ES-I3 (cell line): Measurements from ENCODE around the gene DEPDC5.
"Not testable (repeated sequence)": the region's sequence is repeated elsewhere in the genome, so short reads cannot be mapped to it uniquely, and the experiment has no call there.

ENCODE experiments used
- H3K36me3 ChIP-seq: 2 replicates; pipeline ENCODE4 v1.6.1; 2013; ENCODE audit warnings: mild to moderate bottlenecking, low read length, control low read depth, moderate library complexity; ENCODE audit not compliant: insufficient read depth
- H3K4me1 ChIP-seq: 2 replicates; pipeline ENCODE4 v1.6.1; 2013; ENCODE audit warnings: mild to moderate bottlenecking, control low read depth, low read length; ENCODE audit not compliant: insufficient read depth
- H3K9ac ChIP-seq: 2 replicates; pipeline ENCODE4 v1.6.1; 2013; ENCODE audit warnings: low read depth, mild to moderate bottlenecking, low read length, moderate library complexity
- H3K9me3 ChIP-seq: 2 replicates; pipeline ENCODE4 v1.6.1; 2013; ENCODE audit warnings: mild to moderate bottlenecking, low read length, moderate library complexity; ENCODE audit not compliant: control insufficient read depth, insufficient read depth

The DEPDC5 gene

DNA sequence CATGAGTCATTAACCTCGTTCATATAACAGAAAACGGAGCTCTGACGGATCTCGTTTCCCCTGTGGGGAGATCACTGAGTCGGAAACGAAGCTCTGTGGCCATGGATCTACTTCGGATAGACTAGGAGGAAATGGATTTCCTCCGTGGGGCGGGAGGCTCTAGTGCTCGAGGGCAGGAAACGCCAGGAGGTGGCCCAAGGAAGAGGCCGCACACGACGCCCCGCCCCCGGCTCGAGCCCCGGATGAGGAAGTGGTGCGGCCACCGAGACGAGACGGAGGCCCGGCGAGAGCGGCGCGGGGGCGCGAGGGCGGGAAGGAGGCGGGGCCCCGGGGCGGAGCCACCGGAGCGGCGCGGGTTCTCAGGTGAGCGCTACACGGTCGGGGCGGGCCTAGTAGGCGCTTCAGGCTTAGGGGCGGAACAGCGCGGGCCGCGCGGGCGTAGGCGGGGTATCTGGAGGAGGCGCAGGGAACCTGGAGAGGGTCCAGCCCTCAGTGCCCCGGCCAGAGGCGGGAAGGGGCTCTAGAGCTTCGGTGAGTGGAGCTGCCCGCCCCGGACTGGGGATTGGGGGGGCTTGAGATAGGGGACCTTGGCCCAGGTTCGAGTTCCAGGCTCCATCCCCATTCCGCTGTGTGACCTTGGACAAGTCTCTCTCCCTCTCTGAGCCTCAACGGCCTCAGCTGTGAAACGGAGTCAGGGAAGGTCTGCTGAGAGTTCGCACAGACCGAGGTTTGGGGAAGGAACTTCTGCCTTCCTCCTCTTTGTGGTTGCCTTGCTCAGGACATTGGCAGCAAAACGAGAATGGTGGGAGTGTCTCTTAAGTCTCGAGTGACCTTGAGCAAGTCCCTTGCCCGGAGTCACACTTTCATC is at the start of gene DEPDC5:
Gene DEPDC5, plus strand, starts transcription at position 386 of the 868 bp plus-strand sequence. CDS start 903 bp downstream, outside the sequence.
- Histone ChIP-seq H3K9me3 (no peaks in the 10 kb centered on the region), H3K4me1 (peaks cover 21% of the 10 kb centered on the region)

GRCh38 chr22:31707519-31707918 is 46.3 kb upstream of the DEPDC5 start:
- Histone ChIP-seq H3K9ac (no peak overlapping the region), H3K4me1 (no peaks in the 10 kb centered on the region), H3K36me3 (peaks cover 6% of the 10 kb centered on the region), H3K9me3 (no peaks in the 10 kb centered on the region)

More for the DNA sequence above, at the start of gene DEPDC5:
- Histone ChIP-seq H3K9ac (peak within 1 kb of the TSS; percentile 92), H3K36me3 (no peaks in the 10 kb centered on the region)

GRCh38 chr22:31711226-31711625 is 42.6 kb upstream of the DEPDC5 start:
- not testable (repeated sequence) for H3K9me3 ChIP-seq, H3K4me1 ChIP-seq, H3K9ac ChIP-seq
- H3K36me3 ChIP-seq: peaks cover 26% of the 10 kb centered on the region

DNA sequence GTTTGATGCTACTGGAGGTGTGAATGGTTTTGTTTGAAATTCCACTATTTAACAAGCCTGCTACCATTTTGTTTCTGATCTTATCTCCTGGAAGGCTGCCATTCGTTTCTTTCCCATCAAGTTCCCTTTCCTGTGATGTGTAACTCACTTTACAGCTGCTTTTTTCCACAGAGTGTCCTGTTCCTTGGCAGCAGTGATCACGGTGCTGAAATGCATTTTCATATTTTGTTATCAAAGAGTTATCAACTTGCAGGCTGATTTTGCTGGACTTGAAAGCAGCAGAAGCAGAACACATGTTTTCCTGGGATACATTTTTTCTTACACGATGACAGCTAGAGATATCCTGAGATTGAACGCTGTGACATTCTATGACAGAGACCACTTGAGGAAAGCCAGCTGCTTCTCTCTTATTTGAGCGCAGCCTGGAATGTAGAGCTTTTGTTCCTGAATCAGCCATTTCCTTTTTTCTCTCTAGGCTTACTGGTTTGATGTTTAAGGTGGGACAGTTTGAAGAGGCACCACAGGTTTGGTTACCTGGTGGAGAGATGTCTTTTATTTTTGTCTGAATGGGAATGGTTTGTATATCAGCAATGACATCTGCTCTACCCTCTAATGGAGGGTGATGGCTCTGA is 38.6 kb upstream of the DEPDC5 start:
- Histone ChIP-seq H3K36me3 (peaks cover 37% of the 10 kb centered on the region), H3K9ac (no peak overlapping the region), H3K4me1 (no peaks in the 10 kb centered on the region), H3K9me3 (no peaks in the 10 kb centered on the region)

DNA sequence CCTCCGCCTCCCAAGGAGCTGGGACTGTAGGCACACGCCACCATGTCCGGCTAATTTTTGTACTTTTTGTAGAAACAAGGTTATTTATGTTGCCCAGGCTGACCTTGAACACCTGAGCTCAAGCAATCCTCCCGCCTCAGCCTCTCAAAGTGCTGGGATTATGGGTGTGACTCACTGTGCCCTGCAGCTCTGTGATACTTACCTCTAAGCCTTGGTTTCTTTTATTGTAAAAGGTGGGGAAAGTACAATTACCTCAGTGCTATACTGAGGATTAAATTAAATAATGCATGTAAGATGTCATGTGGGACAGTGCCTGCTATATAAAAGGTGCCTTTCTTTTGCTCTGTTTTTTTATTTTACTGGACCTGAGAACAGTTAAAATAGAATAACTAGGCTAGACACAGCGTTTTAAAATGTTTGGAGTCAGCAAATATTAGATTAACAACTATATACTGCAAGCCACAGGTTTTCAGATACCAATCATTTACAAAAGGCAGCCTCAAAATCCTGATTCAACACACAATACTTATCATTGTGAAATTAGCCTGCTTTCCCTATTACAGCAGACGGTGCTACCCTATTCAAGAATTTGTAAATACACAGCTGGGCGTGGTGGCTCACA is 33.9 kb upstream of the DEPDC5 start:
- H3K36me3 ChIP-seq: peaks cover 40% of the 10 kb centered on the region
- no peaks in the 10 kb centered on the region for H3K4me1 ChIP-seq
- no peak overlapping the region for H3K9ac ChIP-seq
- no peaks in the 10 kb centered on the region for H3K9me3 ChIP-seq

- H3K4me1 ChIP-seq: no peaks in the 10 kb centered on the region
- H3K9ac ChIP-seq: no peak overlapping the region
- peaks cover 24% of the 10 kb centered on the region for H3K36me3 ChIP-seq
- H3K9me3 ChIP-seq: no peaks in the 10 kb centered on the region
Observed at GRCh38 chr22:31723723-31724122, 30.1 kb upstream of the DEPDC5 start.

DNA sequence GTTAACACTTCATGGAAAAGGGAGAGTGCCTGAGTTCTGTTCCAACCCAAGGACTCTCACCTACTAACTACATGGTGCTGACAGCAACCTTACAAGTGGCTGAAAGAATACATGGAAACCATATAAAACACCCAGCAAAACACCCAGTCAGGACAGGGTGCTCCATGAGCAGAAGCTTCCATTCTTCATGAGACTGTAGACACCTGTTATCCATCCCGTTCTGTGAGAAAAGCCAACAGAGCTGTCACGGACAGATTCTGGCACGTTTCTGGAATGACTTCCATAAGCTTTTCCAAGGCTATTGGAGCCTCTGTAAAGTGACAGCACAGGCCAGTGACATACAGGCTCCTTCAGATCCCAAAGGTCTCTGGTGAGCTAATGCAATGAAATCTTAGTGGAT is 27.1 kb upstream of the DEPDC5 start:
- Histone ChIP-seq H3K9me3 (no peaks in the 10 kb centered on the region), H3K9ac (no peak overlapping the region), H3K36me3 (peaks cover 21% of the 10 kb centered on the region), H3K4me1 (no peaks in the 10 kb centered on the region)

DNA sequence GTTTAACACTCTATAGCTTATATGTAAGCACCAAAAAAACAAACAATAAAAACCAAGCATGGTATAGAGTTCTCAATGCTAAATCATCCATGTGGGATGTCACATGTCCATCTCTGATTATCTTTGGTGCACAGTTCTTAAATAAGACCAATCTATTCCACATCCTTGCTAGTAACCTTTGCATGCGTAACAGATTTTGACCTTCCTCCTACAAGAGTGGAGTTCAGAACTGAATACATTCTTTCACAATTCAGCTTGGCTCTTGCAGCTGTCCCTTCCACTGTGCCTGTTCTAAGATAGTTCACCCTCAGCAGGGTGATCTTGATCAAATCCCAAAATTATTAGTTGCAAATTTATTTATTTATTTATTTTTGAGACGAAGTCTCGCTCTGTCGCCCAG is 25.0 kb upstream of the DEPDC5 start:
- Histone ChIP-seq H3K4me1 (no peaks in the 10 kb centered on the region), H3K36me3 (peaks cover 10% of the 10 kb centered on the region), H3K9me3 (no peaks in the 10 kb centered on the region), H3K9ac (no peak overlapping the region)

DNA sequence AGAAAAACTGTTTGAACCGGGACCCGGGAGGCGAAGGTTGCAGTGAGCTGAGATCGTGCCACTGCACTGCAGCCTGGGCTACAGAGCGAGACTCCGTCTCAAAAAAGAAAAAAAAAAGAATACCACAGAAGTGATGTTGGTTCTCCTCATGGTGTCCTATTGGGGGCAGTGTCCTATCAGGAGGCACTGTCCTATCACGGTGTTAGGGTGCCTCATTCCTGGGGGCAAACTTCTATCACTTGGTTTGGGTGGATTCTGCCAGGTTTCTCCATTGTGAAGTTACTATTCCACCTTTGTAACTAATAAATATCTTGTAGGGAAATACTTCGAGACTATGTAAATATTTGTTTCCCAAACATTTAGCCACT is 23.5 kb upstream of the DEPDC5 start:
- Histone ChIP-seq H3K9me3 (no peaks in the 10 kb centered on the region), H3K4me1 (no peaks in the 10 kb centered on the region; the same call in 1 of the 2 replicates), H3K9ac (no peak overlapping the region), H3K36me3 (peaks cover 4% of the 10 kb centered on the region; the same call in 1 of the 2 replicates)

GRCh38 chr22:31732089-31732829 is 21.6 kb upstream of the DEPDC5 start:
- H3K4me1 ChIP-seq: no peaks in the 10 kb centered on the region; the same call in 1 of the 2 replicates
- no peaks in the 10 kb centered on the region; the same call in 1 of the 2 replicates for H3K36me3 ChIP-seq
- H3K9me3 ChIP-seq: no peaks in the 10 kb centered on the region
- no peak overlapping the region for H3K9ac ChIP-seq

DNA sequence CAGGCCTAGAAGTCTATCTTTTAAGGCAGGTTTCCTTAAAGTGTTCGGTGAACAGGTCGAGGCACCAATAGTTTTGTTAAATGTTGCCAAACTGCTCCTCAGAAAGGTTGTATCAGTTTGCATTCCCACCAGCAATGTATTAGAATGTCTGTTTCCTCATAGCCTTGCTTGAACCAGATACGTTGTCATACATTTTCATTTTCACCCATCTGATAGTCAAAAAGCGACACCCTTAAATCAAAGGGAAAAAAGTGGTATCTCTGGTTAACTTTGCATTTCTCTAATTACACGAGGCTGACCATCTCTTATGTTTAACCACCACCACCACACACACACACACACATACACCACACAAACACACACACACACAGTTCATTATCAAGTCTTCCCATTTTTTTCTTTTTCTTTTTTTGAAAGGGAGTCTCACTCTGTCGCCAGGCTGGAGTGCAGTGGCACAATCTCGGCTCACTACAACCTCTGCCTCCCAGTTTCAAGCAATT is 20.2 kb upstream of the DEPDC5 start:
- Histone ChIP-seq H3K9ac (no peak overlapping the region), H3K4me1 (no peaks in the 10 kb centered on the region; the same call in 1 of the 2 replicates), H3K36me3 (peaks cover 5% of the 10 kb centered on the region), H3K9me3 (no peaks in the 10 kb centered on the region)

DNA sequence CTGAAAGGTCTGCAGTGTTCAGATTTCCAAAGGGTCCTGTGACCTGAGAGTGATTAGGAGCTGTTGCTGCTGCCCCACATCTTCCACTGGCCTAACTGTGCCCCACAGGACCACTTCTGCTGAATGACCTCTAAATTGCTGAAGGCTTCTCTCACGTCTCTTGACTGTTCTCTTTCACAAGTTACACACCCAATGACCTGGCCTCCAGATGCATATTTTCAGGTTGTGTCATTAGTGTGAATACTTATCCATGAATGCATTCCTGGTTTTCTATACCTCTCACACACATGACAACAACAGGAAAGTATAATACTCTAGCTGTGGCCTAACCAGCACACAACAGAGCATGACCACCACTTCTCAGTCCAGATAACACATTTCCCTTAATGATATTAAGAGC is 19.3 kb upstream of the DEPDC5 start:
- Histone ChIP-seq H3K9ac (no peak overlapping the region), H3K4me1 (no peaks in the 10 kb centered on the region; the same call in 1 of the 2 replicates), H3K9me3 (no peaks in the 10 kb centered on the region), H3K36me3 (peaks cover 7% of the 10 kb centered on the region)

GRCh38 chr22:31736458-31736857 is 17.4 kb upstream of the DEPDC5 start:
- H3K9ac ChIP-seq: no peak overlapping the region
- no peaks in the 10 kb centered on the region; the same call in 1 of the 2 replicates for H3K4me1 ChIP-seq
- peaks cover 7% of the 10 kb centered on the region for H3K36me3 ChIP-seq
- no peaks in the 10 kb centered on the region for H3K9me3 ChIP-seq

DNA sequence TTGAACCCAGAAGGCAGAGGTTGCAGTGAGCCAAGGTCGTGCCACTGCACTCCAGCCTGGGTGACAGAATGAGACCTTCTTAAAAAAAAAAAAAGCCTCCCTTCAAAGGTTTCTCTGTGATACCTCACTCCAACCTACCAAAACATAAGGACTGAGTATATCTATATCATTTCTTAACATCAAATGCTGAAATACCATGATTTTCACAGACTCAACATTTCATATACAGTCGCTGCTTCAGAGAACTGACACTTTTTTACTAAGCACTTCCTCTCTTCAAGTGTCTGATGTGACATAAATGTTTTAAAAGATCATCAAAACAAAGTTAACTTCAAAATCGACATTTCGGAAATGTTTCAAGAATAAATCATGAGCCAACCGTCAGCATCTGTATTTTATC is 15.9 kb upstream of the DEPDC5 start:
- peaks cover 12% of the 10 kb centered on the region for H3K36me3 ChIP-seq
- H3K4me1 ChIP-seq: no peaks in the 10 kb centered on the region; the same call in 1 of the 2 replicates
- H3K9ac ChIP-seq: no peak overlapping the region
- no peaks in the 10 kb centered on the region for H3K9me3 ChIP-seq
